Measurements from ENCODE around the gene RERE.

- TF ChIP-seq, protein P1, sequence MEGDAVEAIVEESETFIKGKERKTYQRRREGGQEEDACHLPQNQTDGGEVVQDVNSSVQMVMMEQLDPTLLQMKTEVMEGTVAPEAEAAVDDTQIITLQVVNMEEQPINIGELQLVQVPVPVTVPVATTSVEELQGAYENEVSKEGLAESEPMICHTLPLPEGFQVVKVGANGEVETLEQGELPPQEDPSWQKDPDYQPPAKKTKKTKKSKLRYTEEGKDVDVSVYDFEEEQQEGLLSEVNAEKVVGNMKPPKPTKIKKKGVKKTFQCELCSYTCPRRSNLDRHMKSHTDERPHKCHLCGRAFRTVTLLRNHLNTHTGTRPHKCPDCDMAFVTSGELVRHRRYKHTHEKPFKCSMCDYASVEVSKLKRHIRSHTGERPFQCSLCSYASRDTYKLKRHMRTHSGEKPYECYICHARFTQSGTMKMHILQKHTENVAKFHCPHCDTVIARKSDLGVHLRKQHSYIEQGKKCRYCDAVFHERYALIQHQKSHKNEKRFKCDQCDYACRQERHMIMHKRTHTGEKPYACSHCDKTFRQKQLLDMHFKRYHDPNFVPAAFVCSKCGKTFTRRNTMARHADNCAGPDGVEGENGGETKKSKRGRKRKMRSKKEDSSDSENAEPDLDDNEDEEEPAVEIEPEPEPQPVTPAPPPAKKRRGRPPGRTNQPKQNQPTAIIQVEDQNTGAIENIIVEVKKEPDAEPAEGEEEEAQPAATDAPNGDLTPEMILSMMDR (IDR thresholded peaks at IDR 0.05) = no peak
- no peak for TF ChIP-seq POLR2A (IDR thresholded peaks at IDR 0.05)
Measured at GRCh38 chr1:8847990-8848389, 30.6 kb upstream of the RERE start.
